Subcutaneous adipose tissue (tissue), 4 donors: ENCODE results near the gene SUCLG1. TPM values are rescaled to one million over a fixed set of nuclear protein-coding genes. Genes with fewer than 3 reads are reported as not detected.

ENCODE experiments used
- CTCF ChIP-seq: fragments of 450-650 bp; IDR thresholded peaks from one replicate; pipeline ENCODE4 v1.5.1; 2016; ENCODE audit warnings: low read depth, mild to moderate bottlenecking, control low read depth, antibody characterized with exemption, moderate library complexity
- total RNA-seq, 4 donors: library from RNA; depleted of rRNA; stranded (reverse); fragments of >200 nt; gene quantifications; one replicate each; pipeline ENCODE4 v1.1.0, GENCODE V29; 2016

The SUCLG1 gene
- total RNA-seq, 4 donors from 2014 or later = 83.8 to 284 (median 129) TPM

GRCh38 chr2:84388921-84389490 is 70.1 kb downstream of the SUCLG1 start:
- TF ChIP-seq CTCF = no peak

GRCh38 chr2:84388133-84388532 is 70.9 kb downstream of the SUCLG1 start:
- TF ChIP-seq CTCF = no peak

- TF ChIP-seq CTCF = no peak
Observed at GRCh38 chr2:84386336-84387040, 72.6 kb downstream of the SUCLG1 start.

GRCh38 chr2:84383271-84383670 is 75.8 kb downstream of the SUCLG1 start:
- no peak for TF ChIP-seq CTCF

GRCh38 chr2:84380875-84381274 is 78.2 kb downstream of the SUCLG1 start:
- no peak for TF ChIP-seq CTCF

- no peak for TF ChIP-seq CTCF
Observed at GRCh38 chr2:84378960-84379359, 80.1 kb downstream of the SUCLG1 start.

GRCh38 chr2:84375020-84375419 is 84.1 kb downstream of the SUCLG1 start:
- no peak for TF ChIP-seq CTCF
